ENCODE results near the gene TOMT. TPM values are rescaled to one million over a fixed set of nuclear protein-coding genes. Genes with fewer than 3 reads are reported as not detected.
"Not testable (repeated sequence)": the region's sequence is repeated elsewhere in the genome, so short reads cannot be mapped to it uniquely, and the experiment has no call there.

TOMT gene
- total RNA-seq, 2 donors from 2014 or later, result not detected

DNA sequence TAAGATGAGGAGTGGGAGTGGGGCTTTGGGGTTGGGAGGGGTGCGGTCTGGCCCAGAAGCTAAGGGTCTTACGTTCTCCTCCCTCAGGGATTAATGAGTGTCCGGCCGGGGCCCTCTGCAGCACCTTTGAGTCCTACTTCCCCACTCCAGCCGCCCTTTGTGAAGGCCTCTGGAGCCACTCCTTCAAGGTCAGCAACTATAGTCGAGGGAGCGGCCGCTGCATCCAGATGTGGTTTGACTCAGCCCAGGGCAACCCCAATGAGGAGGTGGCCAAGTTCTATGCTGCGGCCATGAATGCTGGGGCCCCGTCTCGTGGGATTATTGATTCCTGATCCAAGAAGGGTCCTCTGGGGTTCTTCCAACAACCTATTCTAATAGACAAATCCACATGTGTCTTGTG, 33.8 kb downstream of the TOMT start:
- WGBS, 2 experiments (ENCODE audit: insufficient coverage in 1 of 2, insufficient read length in 1 of 2), result 95 to 100% methylated on average over 4 to 11 of the region's 11 CpGs

DNA sequence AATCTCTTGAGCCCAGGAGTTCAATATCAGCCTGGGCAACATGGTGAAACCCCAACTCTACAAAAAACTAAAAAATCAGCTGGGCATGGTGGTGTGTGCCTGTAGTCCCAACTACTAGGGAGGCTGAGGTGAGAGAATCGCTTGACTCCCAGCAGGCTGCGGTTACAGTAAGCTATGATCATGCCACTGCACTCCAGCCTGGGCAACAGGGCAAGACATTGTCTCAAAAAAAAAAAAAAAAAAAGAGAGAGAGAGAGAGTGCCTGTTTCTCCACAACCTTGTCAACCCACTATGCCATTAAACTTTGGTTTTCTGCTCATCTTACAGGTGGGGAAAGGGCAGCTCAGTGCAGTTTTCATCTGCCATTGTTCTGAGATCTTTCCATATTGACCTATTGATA, 34.9 kb downstream of the TOMT start:
- Mint-ChIP-seq H3K9me3 (no peaks in the 10 kb centered on the region), H3K36me3 (ENCODE audit: low read depth) (no peaks in the 10 kb centered on the region), H3K4me1 (no peaks in the 10 kb centered on the region), H3K4me3 (no peak overlapping the region), H3K27ac (no peak overlapping the region), H3K27me3 (ENCODE audit: insufficient read depth) (peaks cover 21% of the 10 kb centered on the region)
- H3K4me3 ChIP-seq (ENCODE audit: low read length), result no peak overlapping the region
- TF ChIP-seq, protein P1, sequence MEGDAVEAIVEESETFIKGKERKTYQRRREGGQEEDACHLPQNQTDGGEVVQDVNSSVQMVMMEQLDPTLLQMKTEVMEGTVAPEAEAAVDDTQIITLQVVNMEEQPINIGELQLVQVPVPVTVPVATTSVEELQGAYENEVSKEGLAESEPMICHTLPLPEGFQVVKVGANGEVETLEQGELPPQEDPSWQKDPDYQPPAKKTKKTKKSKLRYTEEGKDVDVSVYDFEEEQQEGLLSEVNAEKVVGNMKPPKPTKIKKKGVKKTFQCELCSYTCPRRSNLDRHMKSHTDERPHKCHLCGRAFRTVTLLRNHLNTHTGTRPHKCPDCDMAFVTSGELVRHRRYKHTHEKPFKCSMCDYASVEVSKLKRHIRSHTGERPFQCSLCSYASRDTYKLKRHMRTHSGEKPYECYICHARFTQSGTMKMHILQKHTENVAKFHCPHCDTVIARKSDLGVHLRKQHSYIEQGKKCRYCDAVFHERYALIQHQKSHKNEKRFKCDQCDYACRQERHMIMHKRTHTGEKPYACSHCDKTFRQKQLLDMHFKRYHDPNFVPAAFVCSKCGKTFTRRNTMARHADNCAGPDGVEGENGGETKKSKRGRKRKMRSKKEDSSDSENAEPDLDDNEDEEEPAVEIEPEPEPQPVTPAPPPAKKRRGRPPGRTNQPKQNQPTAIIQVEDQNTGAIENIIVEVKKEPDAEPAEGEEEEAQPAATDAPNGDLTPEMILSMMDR (conservative IDR thresholded peaks at IDR 0.05), result no peak
- H3K36me3 ChIP-seq (ENCODE audit: control insufficient read depth, insufficient read depth, low read length), result no peaks in the 10 kb centered on the region
- H3K27me3 ChIP-seq (ENCODE audit: control insufficient read depth, insufficient read depth, low read length, poor library complexity, severe bottlenecking), result no peaks in the 10 kb centered on the region
- H3K9ac ChIP-seq (ENCODE audit: extremely low read depth, low read length, poor library complexity, severe bottlenecking), result no peak overlapping the region
- DNase-seq, result no peak
- H3K27ac ChIP-seq (ENCODE audit: low read depth, low read length), result no peak overlapping the region
- H3K9me3 ChIP-seq (ENCODE audit: control insufficient read depth, low read length), result no peaks in the 10 kb centered on the region
- 90 to 100% methylated on average over 1 to 2 of the region's 2 CpGs for WGBS, 2 experiments (ENCODE audit: insufficient coverage in 1 of 2, insufficient read length in 1 of 2)
- H3K4me1 ChIP-seq (ENCODE audit: control insufficient read depth, insufficient read depth, low read length), result no peaks in the 10 kb centered on the region

More for the DNA sequence above, 33.8 kb downstream of the TOMT start:
- Mint-ChIP-seq H3K4me1 (no peaks in the 10 kb centered on the region), H3K36me3 (ENCODE audit: low read depth) (no peaks in the 10 kb centered on the region), H3K4me3 (no peak overlapping the region), H3K9me3 (no peaks in the 10 kb centered on the region), H3K27me3 (ENCODE audit: insufficient read depth) (peaks cover 21% of the 10 kb centered on the region), H3K27ac (no peak overlapping the region)
- Histone ChIP-seq H3K27me3 (ENCODE audit: control insufficient read depth, insufficient read depth, low read length, poor library complexity, severe bottlenecking) (no peaks in the 10 kb centered on the region), H3K27ac (ENCODE audit: low read depth, low read length) (no peak overlapping the region), H3K4me3 (ENCODE audit: low read length) (no peak overlapping the region), H3K36me3 (ENCODE audit: control insufficient read depth, insufficient read depth, low read length) (no peaks in the 10 kb centered on the region), H3K9me3 (ENCODE audit: control insufficient read depth, low read length) (no peaks in the 10 kb centered on the region), H3K4me1 (ENCODE audit: control insufficient read depth, insufficient read depth, low read length) (no peaks in the 10 kb centered on the region), H3K9ac (ENCODE audit: extremely low read depth, low read length, poor library complexity, severe bottlenecking) (no peak overlapping the region)
- TF ChIP-seq, protein P1 (conservative IDR thresholded peaks at IDR 0.05), result no peak
- DNase-seq, result no peak

DNA sequence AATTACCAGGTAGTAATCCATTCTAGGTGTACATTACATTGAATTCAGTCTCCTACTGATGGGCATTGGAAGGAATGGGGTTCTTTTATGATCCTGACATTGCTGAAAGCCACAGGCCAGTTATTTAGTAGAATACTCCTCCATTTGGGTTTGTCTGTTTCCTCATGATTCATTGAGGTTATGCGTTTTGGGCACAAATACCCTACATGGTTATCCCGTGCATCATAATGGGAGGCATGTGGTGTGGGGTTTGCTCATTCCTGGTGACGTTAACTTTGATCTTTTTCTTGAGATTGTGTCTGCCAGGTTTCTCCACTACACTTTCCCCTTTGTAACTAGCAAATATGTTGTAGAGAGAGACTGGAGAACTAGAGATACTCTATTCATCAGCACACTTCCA, 35.3 kb downstream of the TOMT start:
- no peaks in the 10 kb centered on the region for H3K36me3 ChIP-seq (ENCODE audit: control insufficient read depth, insufficient read depth, low read length)
- H3K9me3 ChIP-seq (ENCODE audit: control insufficient read depth, low read length), result no peaks in the 10 kb centered on the region
- peaks cover 19% of the 10 kb centered on the region for H3K27me3 Mint-ChIP-seq (ENCODE audit: insufficient read depth)
- H3K27me3 ChIP-seq (ENCODE audit: control insufficient read depth, insufficient read depth, low read length, poor library complexity, severe bottlenecking), result no peaks in the 10 kb centered on the region
- H3K9me3 Mint-ChIP-seq, result no peaks in the 10 kb centered on the region
- DNase-seq, result no peak
- H3K4me3 ChIP-seq (ENCODE audit: low read length), result no peak overlapping the region
- no peak overlapping the region for H3K9ac ChIP-seq (ENCODE audit: extremely low read depth, low read length, poor library complexity, severe bottlenecking)
- H3K27ac ChIP-seq (ENCODE audit: low read depth, low read length), result no peak overlapping the region
- no peaks in the 10 kb centered on the region for H3K4me1 Mint-ChIP-seq
- H3K36me3 Mint-ChIP-seq (ENCODE audit: low read depth), result no peaks in the 10 kb centered on the region
- no peaks in the 10 kb centered on the region for H3K4me1 ChIP-seq (ENCODE audit: control insufficient read depth, insufficient read depth, low read length)
- H3K4me3 Mint-ChIP-seq, result no peak overlapping the region
- H3K27ac Mint-ChIP-seq, result no peak overlapping the region
- TF ChIP-seq, protein P1 (conservative IDR thresholded peaks at IDR 0.05), result no peak
- 65% methylated on average over 3 of the region's 3 CpGs; no CpG with 5 or more reads in 1 of the 2 experiments for WGBS, 2 experiments (ENCODE audit: insufficient coverage in 1 of 2, insufficient read length in 1 of 2)

DNA sequence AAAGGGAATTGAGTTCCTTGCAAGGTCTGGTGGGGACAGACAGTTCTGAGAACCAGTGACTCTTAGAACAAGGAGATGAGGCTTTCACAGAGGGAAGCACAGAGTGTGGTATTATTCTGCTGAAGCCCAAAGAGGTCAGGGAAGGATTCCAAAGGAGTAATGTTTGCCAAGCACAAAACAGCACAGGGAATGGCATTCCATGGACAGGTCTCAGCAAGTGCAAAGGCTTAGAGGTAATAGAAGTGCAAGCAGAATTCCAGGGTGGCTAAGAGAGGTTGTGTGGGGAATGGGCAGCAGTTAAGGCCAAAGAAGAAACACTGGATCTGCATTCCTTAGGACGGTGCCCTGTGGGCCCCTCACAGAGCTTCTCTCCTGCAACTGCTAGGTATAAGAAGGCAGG, 36.4 kb downstream of the TOMT start:
- not testable (repeated sequence) for H3K27ac Mint-ChIP-seq; H3K9me3 Mint-ChIP-seq; DNase-seq; H3K4me3 ChIP-seq (ENCODE audit: low read length); H3K4me1 Mint-ChIP-seq; H3K4me1 ChIP-seq (ENCODE audit: control insufficient read depth, insufficient read depth, low read length); H3K9me3 ChIP-seq (ENCODE audit: control insufficient read depth, low read length); H3K27me3 ChIP-seq (ENCODE audit: control insufficient read depth, insufficient read depth, low read length, poor library complexity, severe bottlenecking); H3K4me3 Mint-ChIP-seq; H3K36me3 Mint-ChIP-seq (ENCODE audit: low read depth); H3K36me3 ChIP-seq (ENCODE audit: control insufficient read depth, insufficient read depth, low read length); H3K9ac ChIP-seq (ENCODE audit: extremely low read depth, low read length, poor library complexity, severe bottlenecking); H3K27ac ChIP-seq (ENCODE audit: low read depth, low read length)
- 92% methylated on average over 1 of the region's 1 CpG; no CpG with 5 or more reads in 1 of the 2 experiments for WGBS, 2 experiments (ENCODE audit: insufficient coverage in 1 of 2, insufficient read length in 1 of 2)
- H3K27me3 Mint-ChIP-seq (ENCODE audit: insufficient read depth), result peaks cover 23% of the 10 kb centered on the region

DNA sequence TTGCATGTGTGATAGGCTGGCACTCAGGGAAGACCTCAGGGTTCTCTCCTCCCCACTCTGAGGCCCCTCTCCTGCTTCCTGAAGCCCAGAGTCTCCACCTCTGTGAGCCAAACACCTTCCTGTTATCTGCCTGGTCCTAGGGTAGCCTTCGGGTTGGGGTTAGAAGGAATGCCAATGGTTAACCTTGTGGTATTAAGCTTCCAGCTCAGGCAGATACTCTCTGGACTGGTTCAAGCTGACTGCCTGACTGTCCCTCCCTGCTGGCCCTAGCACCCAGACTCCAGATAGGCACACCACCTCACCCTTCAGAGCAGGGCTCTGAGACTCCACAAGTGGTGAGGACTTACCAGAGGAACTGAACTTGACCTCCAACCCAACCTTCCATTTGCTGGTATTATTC, 36.8 kb downstream of the TOMT start:
- not testable (repeated sequence) for H3K4me3 Mint-ChIP-seq; H3K4me3 ChIP-seq (ENCODE audit: low read length); H3K4me1 ChIP-seq (ENCODE audit: control insufficient read depth, insufficient read depth, low read length); H3K36me3 Mint-ChIP-seq (ENCODE audit: low read depth); H3K9ac ChIP-seq (ENCODE audit: extremely low read depth, low read length, poor library complexity, severe bottlenecking); DNase-seq; H3K36me3 ChIP-seq (ENCODE audit: control insufficient read depth, insufficient read depth, low read length); H3K27ac Mint-ChIP-seq; H3K4me1 Mint-ChIP-seq; H3K9me3 ChIP-seq (ENCODE audit: control insufficient read depth, low read length); H3K9me3 Mint-ChIP-seq; H3K27ac ChIP-seq (ENCODE audit: low read depth, low read length); H3K27me3 ChIP-seq (ENCODE audit: control insufficient read depth, insufficient read depth, low read length, poor library complexity, severe bottlenecking)
- no CpG with 5 or more reads among the region's 1 CpG for WGBS, 2 experiments (ENCODE audit: insufficient coverage in 1 of 2, insufficient read length in 1 of 2)
- H3K27me3 Mint-ChIP-seq (ENCODE audit: insufficient read depth), result peaks cover 24% of the 10 kb centered on the region

Measured in endodermal cell (in vitro differentiated cells).